Measurements from ENCODE around the gene GPR34.

GPR34 gene

GRCh38 chrX:41664908-41665307, 23.9 kb upstream of the GPR34 start:
- H3K4me2 ChIP-seq (ENCODE audit: low read depth, low read length, poor library complexity, severe bottlenecking) = no peak overlapping the region
- no peak overlapping the region for H3K9ac ChIP-seq (ENCODE audit: low read depth, low read length, poor library complexity, severe bottlenecking)
- H3K36me3 ChIP-seq (ENCODE audit: insufficient read depth, low read length) = peaks cover 12% of the 10 kb centered on the region; the same call in 1 of the 2 replicates
- H3K4me3 ChIP-seq (ENCODE audit: low read length, poor library complexity, severe bottlenecking) = no peak overlapping the region
- H4K20me1 ChIP-seq (ENCODE audit: insufficient read depth, low read length, poor library complexity, severe bottlenecking) = no peaks in the 10 kb centered on the region
- no peak for TF ChIP-seq CTCF (conservative IDR thresholded peaks at IDR 0.05; ENCODE audit: low read length)
- TF ChIP-seq EZH2phosphoT487 (IDR thresholded peaks at IDR 0.05; ENCODE audit: borderline replicate concordance) = no peak
- no peaks in the 10 kb centered on the region for H3K27me3 ChIP-seq (ENCODE audit: insufficient read depth, low read length, poor library complexity, severe bottlenecking)
- no peaks in the 10 kb centered on the region for H3F3A ChIP-seq (ENCODE audit: low read depth)
- peaks cover 3% of the 10 kb centered on the region for H3K4me1 ChIP-seq (ENCODE audit: insufficient read depth, low read length, poor library complexity, severe bottlenecking)
- no peaks in the 10 kb centered on the region for H3K9me3 ChIP-seq (ENCODE audit: insufficient read depth, low read depth, low read length)
- H3K79me2 ChIP-seq (ENCODE audit: insufficient read depth, low read length) = no peaks in the 10 kb centered on the region
- H3K9me2 ChIP-seq (replicated peaks; ENCODE audit: low read depth, low read length) = no peaks in the 10 kb centered on the region
- no peak overlapping the region for H2AFZ ChIP-seq (ENCODE audit: low read length)

- Histone ChIP-seq H3K9me3 (ENCODE audit: insufficient read depth, low read depth, low read length) (no peaks in the 10 kb centered on the region), H3K79me2 (ENCODE audit: insufficient read depth, low read length) (no peaks in the 10 kb centered on the region), H3K9me2 (replicated peaks; ENCODE audit: low read depth, low read length) (no peaks in the 10 kb centered on the region), H3K4me3 (ENCODE audit: low read length, poor library complexity, severe bottlenecking) (no peak overlapping the region), H4K20me1 (ENCODE audit: insufficient read depth, low read length, poor library complexity, severe bottlenecking) (no peaks in the 10 kb centered on the region), H3K9ac (ENCODE audit: low read depth, low read length, poor library complexity, severe bottlenecking) (no peak overlapping the region), H3F3A (ENCODE audit: low read depth) (no peaks in the 10 kb centered on the region), H3K36me3 (ENCODE audit: insufficient read depth, low read length) (peaks cover 7% of the 10 kb centered on the region; the same call in 1 of the 2 replicates), H2AFZ (ENCODE audit: low read length) (no peak overlapping the region), H3K4me2 (ENCODE audit: low read depth, low read length, poor library complexity, severe bottlenecking) (no peak overlapping the region), H3K27me3 (ENCODE audit: insufficient read depth, low read length, poor library complexity, severe bottlenecking) (no peaks in the 10 kb centered on the region), H3K4me1 (ENCODE audit: insufficient read depth, low read length, poor library complexity, severe bottlenecking) (peaks cover 3% of the 10 kb centered on the region)
- no peak for TF ChIP-seq EZH2phosphoT487 (IDR thresholded peaks at IDR 0.05; ENCODE audit: borderline replicate concordance)
- no peak for TF ChIP-seq CTCF (conservative IDR thresholded peaks at IDR 0.05; ENCODE audit: low read length)
These were observed 23.1 kb upstream of the GPR34 start for GRCh38 chrX:41665686-41666085.

DNA sequence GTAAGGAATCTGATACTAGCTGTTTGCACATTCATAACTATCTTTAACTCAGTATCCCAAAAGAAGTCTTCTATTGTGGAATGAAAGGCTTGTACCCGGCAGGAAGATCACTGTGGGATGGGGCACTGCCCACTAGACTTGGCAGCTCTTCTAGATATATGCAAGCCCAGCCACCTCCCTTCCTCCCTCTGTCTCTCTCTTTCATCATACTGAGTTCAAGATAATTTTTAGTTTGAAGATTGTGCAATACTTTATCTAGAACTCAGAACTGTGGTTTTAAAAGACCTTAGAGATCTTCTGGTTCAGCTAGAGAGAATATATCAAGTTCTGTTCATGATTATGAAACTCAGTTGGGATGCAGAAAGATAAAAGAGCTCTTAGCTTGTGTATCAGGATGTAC, 22.5 kb upstream of the GPR34 start:
- Histone ChIP-seq H3K4me1 (ENCODE audit: insufficient read depth, low read length, poor library complexity, severe bottlenecking) (peaks cover 3% of the 10 kb centered on the region), H3K79me2 (ENCODE audit: insufficient read depth, low read length) (no peaks in the 10 kb centered on the region), H3K36me3 (ENCODE audit: insufficient read depth, low read length) (peaks cover 7% of the 10 kb centered on the region; the same call in 1 of the 2 replicates), H4K20me1 (ENCODE audit: insufficient read depth, low read length, poor library complexity, severe bottlenecking) (no peaks in the 10 kb centered on the region), H3F3A (ENCODE audit: low read depth) (no peaks in the 10 kb centered on the region), H3K4me3 (ENCODE audit: low read length, poor library complexity, severe bottlenecking) (no peak overlapping the region), H3K4me2 (ENCODE audit: low read depth, low read length, poor library complexity, severe bottlenecking) (no peak overlapping the region), H3K9me2 (replicated peaks; ENCODE audit: low read depth, low read length) (no peaks in the 10 kb centered on the region), H3K9ac (ENCODE audit: low read depth, low read length, poor library complexity, severe bottlenecking) (no peak overlapping the region), H3K9me3 (ENCODE audit: insufficient read depth, low read depth, low read length) (no peaks in the 10 kb centered on the region), H2AFZ (ENCODE audit: low read length) (no peak overlapping the region), H3K27me3 (ENCODE audit: insufficient read depth, low read length, poor library complexity, severe bottlenecking) (no peaks in the 10 kb centered on the region)
- TF ChIP-seq EZH2phosphoT487 (IDR thresholded peaks at IDR 0.05; ENCODE audit: borderline replicate concordance) = no peak

GRCh38 chrX:41667631-41668030, 21.1 kb upstream of the GPR34 start:
- no peaks in the 10 kb centered on the region for H3K9me3 ChIP-seq (ENCODE audit: insufficient read depth, low read depth, low read length)
- peaks cover 3% of the 10 kb centered on the region for H3K4me1 ChIP-seq (ENCODE audit: insufficient read depth, low read length, poor library complexity, severe bottlenecking)
- no peak overlapping the region for H3K4me2 ChIP-seq (ENCODE audit: low read depth, low read length, poor library complexity, severe bottlenecking)

More at GRCh38 chrX:41667631-41668030, 21.1 kb upstream of the GPR34 start:
- Histone ChIP-seq H3K4me3 (ENCODE audit: low read length, poor library complexity, severe bottlenecking) (no peak overlapping the region), H3K36me3 (ENCODE audit: insufficient read depth, low read length) (peaks cover 7% of the 10 kb centered on the region; the same call in 1 of the 2 replicates), H2AFZ (ENCODE audit: low read length) (no peak overlapping the region), H3K9ac (ENCODE audit: low read depth, low read length, poor library complexity, severe bottlenecking) (no peak overlapping the region), H3F3A (ENCODE audit: low read depth) (no peaks in the 10 kb centered on the region), H4K20me1 (ENCODE audit: insufficient read depth, low read length, poor library complexity, severe bottlenecking) (no peaks in the 10 kb centered on the region), H3K27me3 (ENCODE audit: insufficient read depth, low read length, poor library complexity, severe bottlenecking) (no peaks in the 10 kb centered on the region), H3K79me2 (ENCODE audit: insufficient read depth, low read length) (no peaks in the 10 kb centered on the region), H3K9me2 (replicated peaks; ENCODE audit: low read depth, low read length) (no peaks in the 10 kb centered on the region)
- no peak for TF ChIP-seq EZH2phosphoT487 (IDR thresholded peaks at IDR 0.05; ENCODE audit: borderline replicate concordance)
- TF ChIP-seq CTCF (conservative IDR thresholded peaks at IDR 0.05; ENCODE audit: low read length) = no peak

Measured in Loucy (cell line).